GM23338 (cell line): ENCODE data around the gene ABCC6. TPM values are rescaled to one million over a fixed set of nuclear protein-coding genes. Genes with fewer than 3 reads are reported as not detected.

Experiments used
- ATAC-seq: fragments of 200-7000 bp; cut with Tn5 transposase; 3 replicates; pipeline ENCODE4 v1.9.1; 2020
- DNase-seq: peaks from one replicate; pipeline ENCODE4 v3.0.0-alpha.2; 2015; ENCODE audit warnings: low spot score
- H2AFZ ChIP-seq: fragments of 200-600 bp; sonication (generic); 2 replicates; pipeline ENCODE4 v1.8.0; 2016; ENCODE audit warnings: antibody characterized with exemption, mild to moderate bottlenecking, moderate library complexity
- H3F3A ChIP-seq: fragments of 200-600 bp; sonication (generic); replicated peaks from 2 replicates; pipeline ENCODE4 v1.8.0; 2017; ENCODE audit warnings: antibody characterized with exemption, mixed run types, low read depth
- H3K27ac ChIP-seq: fragments of 200-600 bp; sonication (generic); 2 replicates; pipeline ENCODE4 v1.6.1; 2016; ENCODE audit warnings: low read depth
- H3K27me3 ChIP-seq: fragments of 200-600 bp; sonication (generic); 2 replicates; pipeline ENCODE4 v1.8.0; 2016; ENCODE audit warnings: mild to moderate bottlenecking, mixed run types, moderate library complexity; ENCODE audit not compliant: insufficient read depth
- H3K36me3 ChIP-seq: fragments of 200-600 bp; sonication (generic); 2 replicates; pipeline ENCODE4 v1.8.0; 2016; ENCODE audit warnings: mild to moderate bottlenecking; ENCODE audit not compliant: insufficient read depth
- H3K4me1 ChIP-seq: fragments of 200-600 bp; sonication (generic); 2 replicates; pipeline ENCODE4 v1.8.0; 2016; ENCODE audit warnings: mild to moderate bottlenecking, moderate library complexity; ENCODE audit not compliant: insufficient read depth
- H3K4me2 ChIP-seq: fragments of 200-600 bp; sonication (generic); 2 replicates; pipeline ENCODE4 v1.7.1; 2017; ENCODE audit warnings: mixed run types
- H3K4me3 ChIP-seq: fragments of 200-600 bp; sonication (generic); 2 replicates; pipeline ENCODE4 v1.6.1; 2016; ENCODE audit warnings: mixed run types
- H3K79me2 ChIP-seq: fragments of 200-600 bp; sonication (generic); replicated peaks from 2 replicates; pipeline ENCODE4 v1.8.0; 2017; ENCODE audit warnings: mild to moderate bottlenecking; ENCODE audit not compliant: insufficient read depth
- H3K9me2 ChIP-seq: fragments of 200-600 bp; sonication (generic); 2 replicates; pipeline ENCODE4 v1.8.0; 2017; ENCODE audit not compliant: insufficient read depth
- H4K20me1 ChIP-seq: fragments of 200-600 bp; sonication (generic); replicated peaks from 2 replicates; pipeline ENCODE4 v1.8.0; 2017; ENCODE audit warnings: mild to moderate bottlenecking; ENCODE audit not compliant: insufficient read depth
- H3K27ac Mint-ChIP-seq: 2 replicates; pipeline ENCODE4 v1.8.0; 2020; ENCODE audit warnings: inconsistent platforms, mild to moderate bottlenecking, moderate library complexity, mixed read lengths
- H3K27me3 Mint-ChIP-seq: 3 replicates; pipeline ENCODE4 v1.8.0; 2022; ENCODE audit warnings: low read depth, mild to moderate bottlenecking, moderate library complexity, mixed read lengths, inconsistent platforms; ENCODE audit not compliant: insufficient read depth, poor library complexity
- H3K36me3 Mint-ChIP-seq: 3 replicates; pipeline ENCODE4 v1.8.0; 2021; ENCODE audit warnings: low read depth, mild to moderate bottlenecking, inconsistent platforms, moderate library complexity, mixed read lengths
- H3K4me1 Mint-ChIP-seq: 3 replicates; pipeline ENCODE4 v1.8.0; 2020; ENCODE audit warnings: mild to moderate bottlenecking, inconsistent platforms, mixed read lengths
- H3K4me3 Mint-ChIP-seq: 3 replicates; pipeline ENCODE4 v1.8.0; 2021; ENCODE audit warnings: moderate library complexity, mild to moderate bottlenecking, inconsistent platforms, mixed read lengths
- H3K9me3 Mint-ChIP-seq: 3 replicates; pipeline ENCODE4 v1.8.0; 2020; ENCODE audit warnings: moderate library complexity, mild to moderate bottlenecking, inconsistent platforms, mixed read lengths
- CTCF ChIP-seq, 2 experiments: fragments of 200-600 bp in 1 of 2; sonication (generic) in 1 of 2; conservative IDR thresholded peaks; 2 replicates each; pipeline versions ENCODE4 v1.5.1 to v1.6.1; 2016 to 2017; ENCODE audit warnings: antibody characterized with exemption in 2 of 2, low read depth in 2 of 2, mild to moderate bottlenecking in 2 of 2, moderate library complexity in 1 of 2
- ETS1 ChIP-seq: IDR thresholded peaks from 2 replicates; pipeline ENCODE4 v1.6.1; 2016; ENCODE audit warnings: antibody characterized with exemption
- EZH2phosphoT487 ChIP-seq: fragments of 200-600 bp; sonication (generic); IDR thresholded peaks from one replicate; pipeline ENCODE4 v1.8.1; 2018; ENCODE audit warnings: antibody characterized with exemption; ENCODE audit not compliant: unreplicated experiment
- JUNB ChIP-seq: IDR thresholded peaks from one replicate; pipeline ENCODE4 v1.6.1; 2016; ENCODE audit warnings: antibody characterized with exemption; ENCODE audit not compliant: unreplicated experiment
- POLR2AphosphoS5 ChIP-seq: IDR thresholded peaks from 2 replicates; pipeline ENCODE4 v1.6.1; 2016; ENCODE audit warnings: antibody characterized with exemption, low read depth
- REST ChIP-seq: IDR thresholded peaks from one replicate; pipeline ENCODE4 v1.6.1; 2018; ENCODE audit warnings: antibody characterized with exemption; ENCODE audit not compliant: unreplicated experiment
- STAT1 ChIP-seq: IDR thresholded peaks from one replicate; pipeline ENCODE4 v1.6.1; 2016; ENCODE audit warnings: antibody characterized with exemption; ENCODE audit not compliant: unreplicated experiment
- ZNF114 ChIP-seq: fragments of 250-450 bp; sonication (Bioruptor Pico); IDR thresholded peaks from 2 replicates; pipeline ENCODE4 v1.5.0; 2020; ENCODE audit warnings: mild to moderate bottlenecking, moderate library complexity
- ZNF331 ChIP-seq: fragments of 250-450 bp; sonication (Bioruptor Pico); IDR thresholded peaks from 2 replicates; pipeline ENCODE4 v1.5.0; 2020; ENCODE audit warnings: low read depth, mild to moderate bottlenecking, moderate library complexity
- ZNF462 ChIP-seq: fragments of 250-450 bp; sonication (Bioruptor Pico); IDR thresholded peaks from 2 replicates; pipeline ENCODE4 v1.5.0; 2020; ENCODE audit warnings: mild to moderate bottlenecking, moderate library complexity
- polyA plus RNA-seq: library from polyadenylated mRNA; unstranded; fragments of >200 nt; fragmentation: Nextera tagmentation; extraction: Ambion mirVana; gene quantifications from 2 replicates; pipeline ENCODE4 v1.2.1, GENCODE V29; 2016
- total RNA-seq: library from RNA; depleted of rRNA; stranded (reverse); fragments of >200 nt; shearing (Covaris generic); gene quantifications from 2 replicates; pipeline ENCODE4 v1.2.3, GENCODE V29; 2014

Gene ABCC6
- total and polyA plus RNA-seq, 2 experiments from 2014 or later = 0.73 to 2.8 TPM

GRCh38 chr16:16107839-16108238 is 115.5 kb downstream of the ABCC6 start:
- Mint-ChIP-seq H3K9me3 (no peaks in the 10 kb centered on the region), H3K27ac (no peak overlapping the region), H3K27me3 (peaks cover 2% of the 10 kb centered on the region), H3K4me3 (no peak overlapping the region), H3K4me1 (no peaks in the 10 kb centered on the region; the same call in 1 of the 3 replicates), H3K36me3 (peaks cover 81% of the 10 kb centered on the region)
- no peak overlapping the region for H3K4me3 ChIP-seq
- H3K9me2 ChIP-seq = no peaks in the 10 kb centered on the region
- no peaks in the 10 kb centered on the region; the same call in 1 of the 2 replicates for H3K4me1 ChIP-seq
- no peak overlapping the region for H2AFZ ChIP-seq
- ATAC-seq = no peak
- no peak overlapping the region for H3K4me2 ChIP-seq
- H3K36me3 ChIP-seq = peaks cover 10% of the 10 kb centered on the region
- no peaks in the 10 kb centered on the region for H3K79me2 ChIP-seq
- no peak for DNase-seq
- no peaks in the 10 kb centered on the region for H3K27me3 ChIP-seq
- no peak overlapping the region for H3K27ac ChIP-seq
- peaks cover 12% of the 10 kb centered on the region; the same call in 1 of the 2 replicates for H4K20me1 ChIP-seq
- TF ChIP-seq CTCF (conservative IDR thresholded peaks at IDR 0.05; ENCODE audit: low read depth in 2 of 2) (no peak), ETS1 (no peak), JUNB (no peak), ZNF331 (CRISPR knock-in tag) (no peak), REST (no peak), POLR2AphosphoS5 (no peak), EZH2phosphoT487 (no peak), STAT1 (no peak)
- no peaks in the 10 kb centered on the region for H3F3A ChIP-seq

GRCh38 chr16:16106466-16106865 is 116.8 kb downstream of the ABCC6 start:
- no peaks in the 10 kb centered on the region for H3F3A ChIP-seq
- no peak overlapping the region for H3K4me2 ChIP-seq
- no peak overlapping the region for H3K27ac Mint-ChIP-seq
- H3K36me3 Mint-ChIP-seq = peaks cover 81% of the 10 kb centered on the region
- H3K36me3 ChIP-seq = peaks cover 6% of the 10 kb centered on the region
- H4K20me1 ChIP-seq = peaks cover 9% of the 10 kb centered on the region; the same call in 1 of the 2 replicates
- DNase-seq (no peak), ATAC-seq (no peak)
- no peaks in the 10 kb centered on the region; the same call in 1 of the 3 replicates for H3K4me1 Mint-ChIP-seq
- peaks cover 2% of the 10 kb centered on the region for H3K27me3 Mint-ChIP-seq
- no peak overlapping the region for H3K4me3 ChIP-seq
- H3K79me2 ChIP-seq = no peaks in the 10 kb centered on the region
- H3K27ac ChIP-seq = no peak overlapping the region
- no peaks in the 10 kb centered on the region; the same call in 1 of the 2 replicates for H3K4me1 ChIP-seq
- H3K4me3 Mint-ChIP-seq = no peak overlapping the region
- no peaks in the 10 kb centered on the region for H3K9me2 ChIP-seq
- H3K9me3 Mint-ChIP-seq = no peaks in the 10 kb centered on the region
- H2AFZ ChIP-seq = no peak overlapping the region
- H3K27me3 ChIP-seq = no peaks in the 10 kb centered on the region
- TF ChIP-seq ZNF462 (CRISPR knock-in tag) = no peak
- TF ChIP-seq ZNF114 = no peak
